Activated CD8-positive, alpha-beta memory T cell treated with anti-CD3 and anti-CD28 coated beads for 36 hours (primary cell): ENCODE results near the gene RAET1L. TPM values are rescaled to one million over a fixed set of nuclear protein-coding genes. Genes with fewer than 3 reads are reported as not detected.
"Not testable (repeated sequence)": the region's sequence is repeated elsewhere in the genome, so short reads cannot be mapped to it uniquely, and the experiment has no call there.

ENCODE experiments used
- CTCF ChIA-PET: fragments of 350-600 bp; sonication (Branson Sonifier 250); formaldehyde crosslinking; loops from one replicate; lab custom pipeline; 2021; ENCODE audit warnings: antibody characterized with exemption; lab: Charles Lee
- POLR2A ChIA-PET: fragments of 350-600 bp; sonication (Branson Sonifier 250); formaldehyde crosslinking; loops from one replicate; lab custom pipeline; 2021; ENCODE audit warnings: antibody characterized with exemption; lab: Charles Lee
- total RNA-seq, 2 experiments: library from RNA; stranded (reverse); gene quantifications; one replicate each; pipeline ENCODE4 v1.2.3, GENCODE V29; 2021

Gene RAET1L
- total RNA-seq, 2 experiments from 2014 or later: not detected

- POLR2A ChIA-PET, CTCF ChIA-PET: not testable (repeated sequence)
Measured at GRCh38 chr6:150024021-150024420, 1.3 kb downstream of the RAET1L start.

GRCh38 chr6:150021870-150022269 lies 3.5 kb downstream of the RAET1L start:
- POLR2A ChIA-PET, CTCF ChIA-PET: not testable (repeated sequence)

GRCh38 chr6:150018846-150019580 lies 6.3 kb downstream of the RAET1L start:
- CTCF ChIA-PET: no interaction called here
- POLR2A ChIA-PET: no interaction called here

GRCh38 chr6:150017186-150017521 lies 8.2 kb downstream of the RAET1L start:
- CTCF ChIA-PET: interaction anchor here (0.8 to 2.3 kb wide), 10 partner anchors 13 to 180 kb away, joined by 3 to 12 read pairs (median 3); partner anchors contain the start of gene ULBP3
- POLR2A ChIA-PET: not testable (repeated sequence)

GRCh38 chr6:150016324-150017185 lies 8.8 kb downstream of the RAET1L start:
- CTCF ChIA-PET: interaction anchor here (0.6 to 2.3 kb wide), 13 partner anchors 12 to 1635 kb away, joined by 3 to 12 read pairs (median 3); partner anchors contain the start of gene ULBP3
- POLR2A ChIA-PET: no interaction called here

- CTCF ChIA-PET: interaction anchor here (2.3 kb wide), 1 partner anchor 80 kb away, joined by 12 read pairs; no protein-coding TSS in a partner anchor
- POLR2A ChIA-PET: not testable (repeated sequence)
Measured at GRCh38 chr6:150015281-150016001, 9.9 kb downstream of the RAET1L start.

- POLR2A ChIA-PET, CTCF ChIA-PET: not testable (repeated sequence)
Measured at GRCh38 chr6:150014623-150015280, 10.6 kb downstream of the RAET1L start.

GRCh38 chr6:150013785-150014622 lies 11.3 kb downstream of the RAET1L start:
- POLR2A ChIA-PET, CTCF ChIA-PET: not testable (repeated sequence)

- POLR2A ChIA-PET: not testable (repeated sequence)
- CTCF ChIA-PET: interaction anchor here (1.2 to 1.4 kb wide), 2 partner anchors 51 to 170 kb away, joined by 4 to 5 read pairs; no protein-coding TSS in a partner anchor
Measured at GRCh38 chr6:150012846-150013784, 12.2 kb downstream of the RAET1L start.

GRCh38 chr6:150008588-150008987 lies 16.7 kb downstream of the RAET1L start:
- ChIA-PET CTCF (no interaction called here), POLR2A (no interaction called here)

GRCh38 chr6:150006961-150007464 lies 18.3 kb downstream of the RAET1L start:
- POLR2A ChIA-PET: no interaction called here
- CTCF ChIA-PET: interaction anchor here (1.2 kb wide), 1 partner anchor 55 kb away, joined by 4 read pairs; no protein-coding TSS in a partner anchor

GRCh38 chr6:150005761-150006651 lies 19.3 kb downstream of the RAET1L start:
- CTCF ChIA-PET: no interaction called here

GRCh38 chr6:150004783-150005717 lies 20.3 kb downstream of the RAET1L start:
- ChIA-PET CTCF (interaction anchor here (1.1 kb wide), 1 partner anchor 12 kb away, joined by 5 read pairs; no protein-coding TSS in a partner anchor), POLR2A (no interaction called here)

More at GRCh38 chr6:150005761-150006651, 19.3 kb downstream of the RAET1L start:
- POLR2A ChIA-PET: no interaction called here

GRCh38 chr6:150004101-150004782 lies 21.1 kb downstream of the RAET1L start:
- CTCF ChIA-PET: interaction anchor here (1.1 kb wide), 1 partner anchor 12 kb away, joined by 5 read pairs; no protein-coding TSS in a partner anchor

More at GRCh38 chr6:150004101-150004782, 21.1 kb downstream of the RAET1L start:
- POLR2A ChIA-PET: no interaction called here
